NCI-H2029 treated with DMSO at 0.1 percent for 48 hours (cell line): ENCODE results near the gene RBM39.
"Not testable (repeated sequence)": the region's sequence is repeated elsewhere in the genome, so short reads cannot be mapped to it uniquely, and the experiment has no call there.

Experiments used
- DNase-seq: peaks from one replicate; lab custom pipeline; 2025; lab: John Stamatoyannopoulos, UW

Gene RBM39

DNA sequence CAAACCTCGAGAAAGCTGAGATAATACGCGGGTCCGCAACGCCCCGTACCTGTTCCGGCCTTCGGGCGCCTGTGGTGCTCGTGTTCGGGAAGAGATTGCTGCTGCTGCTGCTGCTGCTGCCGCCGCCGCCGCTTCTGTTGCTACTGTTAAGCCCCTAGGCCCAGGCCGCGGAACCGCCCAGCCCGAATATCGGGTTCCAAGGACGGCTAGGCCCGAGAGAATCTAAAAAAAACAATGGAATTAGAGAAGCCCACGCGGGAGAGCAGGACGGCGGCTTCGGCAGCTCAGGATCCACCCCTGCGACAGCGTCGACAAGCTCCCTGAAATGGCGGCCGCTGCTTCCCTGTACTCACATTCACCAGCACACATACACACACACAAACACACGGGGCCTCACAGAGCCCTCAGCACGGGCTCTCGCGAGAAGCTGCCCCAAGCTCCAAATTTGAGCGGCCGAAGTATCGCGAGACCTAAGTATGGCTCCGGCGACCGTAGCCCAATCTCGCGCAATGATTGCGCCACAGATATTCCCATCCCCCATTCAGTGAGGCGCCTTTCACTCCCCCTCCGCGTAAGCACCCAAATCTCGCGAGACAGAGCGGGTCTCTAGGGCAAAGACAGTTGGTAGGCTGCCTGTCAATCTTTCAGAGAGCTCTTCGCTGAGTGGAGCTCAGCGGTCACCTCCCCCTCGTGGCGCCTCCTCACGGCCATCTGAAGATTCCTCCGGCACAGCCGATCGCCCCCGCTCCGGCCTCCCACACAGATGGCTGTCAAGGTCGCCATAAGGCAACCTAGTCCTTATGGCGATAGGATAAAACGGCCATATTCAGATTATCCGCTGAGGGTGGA lies at the start of gene RBM39:
Gene RBM39, minus strand, starts transcription at position 369 of the 849 bp plus-strand sequence. CDS start 1,386 bp downstream, outside the sequence.
- DNase-seq: peak; percentile 100

DNA sequence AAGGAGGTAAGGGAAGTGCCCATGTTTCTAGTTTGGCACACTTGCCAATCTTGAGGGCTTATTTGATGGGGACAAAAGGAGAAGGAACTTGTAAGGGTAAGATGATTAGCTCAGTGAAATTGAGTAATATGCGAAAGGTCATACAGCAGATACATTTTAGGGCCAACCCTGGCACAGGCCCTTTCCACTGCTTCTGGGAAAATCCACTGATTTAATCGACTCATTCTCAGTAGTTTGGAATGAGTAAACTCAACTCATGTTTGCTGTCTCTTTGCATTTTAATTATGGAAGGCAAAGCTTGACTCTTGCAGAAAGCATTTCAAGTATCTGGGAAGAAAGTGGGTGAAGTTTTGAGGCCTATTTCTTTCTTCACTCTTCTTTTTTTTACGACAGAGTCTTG lies 49.8 kb upstream of the RBM39 start:
- DNase-seq: no peak

DNA sequence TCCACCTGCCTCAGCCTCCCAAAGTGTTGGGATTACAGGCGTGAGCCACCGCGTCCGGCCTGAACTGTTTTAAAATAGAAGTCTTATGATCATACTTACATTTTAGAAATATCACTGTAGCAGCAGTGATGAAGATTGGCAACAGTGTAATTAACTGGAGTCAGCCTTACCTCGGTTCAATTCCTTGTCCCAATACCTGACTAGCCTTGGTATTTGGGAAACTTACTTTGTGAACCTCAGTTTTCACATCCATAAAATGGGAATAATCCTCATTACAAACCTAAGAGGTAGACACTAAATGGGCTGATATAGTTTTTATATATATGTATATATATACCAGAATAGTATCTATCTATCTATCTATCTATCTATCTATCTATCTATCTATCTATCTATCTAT lies 49.0 kb upstream of the RBM39 start:
- no peak for DNase-seq

DNA sequence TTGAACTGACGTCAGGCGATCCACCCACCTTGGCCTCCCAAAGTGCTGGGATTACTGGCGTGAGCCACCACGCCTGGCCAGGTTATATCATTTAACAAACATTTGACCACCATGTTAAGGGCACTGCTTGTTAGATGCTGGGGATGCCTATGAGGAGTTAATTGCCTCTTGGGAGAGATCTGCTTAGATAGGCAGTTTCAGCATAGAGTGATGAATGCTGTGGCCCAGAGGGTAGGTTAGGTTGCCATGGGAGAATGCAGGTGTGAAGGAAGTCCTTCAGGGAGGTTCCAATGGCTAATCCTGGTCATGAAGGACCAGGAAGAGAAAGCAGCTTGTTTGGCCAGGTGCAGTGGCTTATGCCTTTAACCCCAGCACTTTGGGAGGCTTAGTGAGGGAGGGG lies 46.7 kb upstream of the RBM39 start:
- DNase-seq: peak; percentile 79

DNA sequence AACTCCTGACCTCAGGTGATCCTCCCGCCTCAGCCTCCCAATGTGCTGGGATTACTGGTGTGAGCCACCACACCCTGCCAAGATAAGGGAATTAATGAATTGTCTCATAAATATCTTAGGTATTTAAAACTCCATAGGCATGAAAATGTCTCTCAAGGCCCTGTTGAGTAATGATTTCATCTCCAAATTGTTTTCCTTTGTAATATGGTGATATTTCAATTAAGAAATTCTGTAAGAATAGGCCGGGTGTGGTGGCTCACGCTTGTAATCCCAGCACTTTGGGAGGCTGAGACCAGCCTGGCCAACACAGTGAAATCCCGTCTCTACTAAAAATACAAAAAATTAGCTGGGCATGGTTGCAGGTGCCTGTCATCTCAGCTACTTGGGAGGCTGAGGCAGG lies 43.5 kb upstream of the RBM39 start:
- DNase-seq: not testable (repeated sequence)

DNA sequence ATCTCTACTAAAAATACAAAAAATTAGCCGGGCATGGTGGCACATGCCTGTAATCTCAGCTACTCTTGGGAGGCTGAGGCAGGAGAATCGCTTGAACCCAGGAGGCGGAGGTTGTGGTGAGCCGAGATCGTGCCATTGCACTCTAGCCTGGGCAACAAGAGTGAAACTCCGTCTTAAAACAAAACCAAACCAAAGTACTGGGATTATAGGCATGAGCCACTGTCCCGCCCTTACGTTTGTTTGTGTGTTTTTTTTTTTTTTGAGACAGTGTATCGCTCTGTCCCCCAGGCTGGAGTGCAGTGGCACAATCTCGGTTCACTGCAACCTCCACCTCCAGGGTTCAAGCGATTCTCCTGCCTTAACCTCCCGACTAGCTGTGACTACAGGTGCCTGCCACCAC lies 41.8 kb upstream of the RBM39 start:
- DNase-seq: not testable (repeated sequence)

DNA sequence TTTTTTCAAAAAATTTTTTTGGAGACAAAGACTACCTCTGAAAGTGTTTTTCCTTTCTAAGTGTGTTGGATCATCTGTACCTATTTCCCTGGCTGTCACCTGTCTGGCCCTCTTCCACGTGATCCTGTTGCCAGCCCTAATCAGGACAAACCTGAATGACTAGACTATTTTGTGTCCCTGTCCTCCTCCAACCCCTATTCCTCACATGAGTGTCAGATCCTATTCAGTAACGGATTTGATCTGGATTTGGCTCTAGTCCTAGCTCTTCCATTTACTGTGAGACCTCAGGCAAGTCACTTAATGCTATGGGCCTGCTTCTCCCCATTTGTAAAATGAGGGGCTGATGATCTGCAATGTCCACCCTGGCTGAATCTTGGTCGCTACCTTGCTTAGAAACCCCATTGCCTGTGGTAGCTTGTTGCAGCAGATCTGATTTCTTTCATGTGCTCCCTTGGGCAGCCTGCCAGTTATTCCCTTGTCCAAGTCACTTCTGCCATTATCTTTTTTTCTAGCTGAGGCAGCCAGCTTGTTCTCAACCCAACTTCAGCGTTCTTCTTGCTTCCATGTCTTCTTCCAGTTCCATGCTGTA lies 34.5 kb upstream of the RBM39 start:
- peak; percentile 97 for DNase-seq

DNA sequence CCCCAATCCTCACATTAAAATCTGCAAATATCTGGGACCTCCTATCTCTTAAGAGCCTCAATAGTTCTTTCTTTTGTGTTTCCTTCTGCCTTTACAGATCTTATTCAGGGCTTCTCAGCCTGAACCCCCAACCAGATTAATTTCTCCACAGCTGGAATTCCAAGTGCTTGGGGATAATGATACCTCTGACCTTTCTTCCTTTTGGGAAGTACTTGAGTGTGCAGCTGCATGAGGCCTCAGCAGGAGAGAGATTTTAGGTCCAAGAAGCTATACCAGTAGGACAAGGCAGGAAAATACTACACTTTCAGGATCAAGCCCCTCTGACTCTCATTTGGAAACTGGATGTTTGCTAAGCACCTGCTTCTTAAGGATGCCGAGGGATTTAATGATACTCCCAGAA lies 32.3 kb upstream of the RBM39 start:
- DNase-seq: no peak

DNA sequence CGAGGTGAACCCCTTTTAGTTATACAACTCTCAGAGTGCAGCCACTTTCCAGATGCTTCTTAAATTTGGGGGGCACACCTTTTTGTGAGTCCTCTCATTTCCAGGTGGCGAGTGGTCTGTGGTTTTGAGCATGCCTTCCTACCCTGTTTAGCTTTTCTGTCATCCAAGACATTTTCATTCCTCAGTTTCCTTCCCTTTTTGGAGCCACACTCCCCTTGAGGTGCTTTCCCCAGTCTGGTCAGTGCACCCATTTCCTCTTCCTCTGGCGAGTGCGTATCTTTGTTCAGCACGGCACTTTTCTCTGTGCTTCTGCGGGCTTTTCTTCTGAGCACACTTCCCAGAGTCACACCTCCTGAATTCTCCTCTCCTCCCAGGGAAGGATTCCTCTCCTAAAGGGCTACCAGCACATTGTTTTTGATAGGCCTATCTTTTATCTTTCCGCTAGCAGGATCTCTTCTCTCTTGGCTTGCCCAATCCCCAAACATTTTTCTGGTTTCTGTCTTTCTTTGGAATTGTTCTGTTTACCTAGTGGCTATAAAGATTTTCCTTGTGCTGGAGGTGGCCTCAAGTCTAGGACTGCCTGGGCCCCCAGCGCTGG lies 31.2 kb upstream of the RBM39 start:
- no peak for DNase-seq

DNA sequence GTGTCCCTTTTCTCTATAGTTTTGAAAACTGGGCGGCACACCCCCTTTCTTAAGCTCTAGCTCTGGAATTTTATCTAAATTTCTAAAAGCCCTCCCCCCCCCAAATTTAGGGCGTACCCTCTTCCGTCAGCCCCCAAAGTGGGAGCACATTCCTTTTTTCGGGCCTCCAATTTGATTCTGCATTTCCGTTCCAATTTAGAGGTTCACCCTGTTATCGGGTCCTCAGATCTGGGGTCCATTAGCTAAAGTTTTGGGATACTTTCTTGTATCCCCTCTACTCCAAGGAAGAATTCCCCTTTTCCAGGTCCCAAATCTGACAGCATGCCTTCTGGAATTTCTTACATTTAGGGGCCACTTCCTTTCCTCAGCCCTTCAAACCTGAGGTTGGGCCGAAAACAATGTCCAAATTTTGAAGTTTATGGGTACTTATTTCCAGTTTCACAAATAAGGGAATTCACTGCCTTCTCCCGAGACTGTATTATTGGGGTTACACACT lies 30.6 kb upstream of the RBM39 start:
- no peak for DNase-seq

DNA sequence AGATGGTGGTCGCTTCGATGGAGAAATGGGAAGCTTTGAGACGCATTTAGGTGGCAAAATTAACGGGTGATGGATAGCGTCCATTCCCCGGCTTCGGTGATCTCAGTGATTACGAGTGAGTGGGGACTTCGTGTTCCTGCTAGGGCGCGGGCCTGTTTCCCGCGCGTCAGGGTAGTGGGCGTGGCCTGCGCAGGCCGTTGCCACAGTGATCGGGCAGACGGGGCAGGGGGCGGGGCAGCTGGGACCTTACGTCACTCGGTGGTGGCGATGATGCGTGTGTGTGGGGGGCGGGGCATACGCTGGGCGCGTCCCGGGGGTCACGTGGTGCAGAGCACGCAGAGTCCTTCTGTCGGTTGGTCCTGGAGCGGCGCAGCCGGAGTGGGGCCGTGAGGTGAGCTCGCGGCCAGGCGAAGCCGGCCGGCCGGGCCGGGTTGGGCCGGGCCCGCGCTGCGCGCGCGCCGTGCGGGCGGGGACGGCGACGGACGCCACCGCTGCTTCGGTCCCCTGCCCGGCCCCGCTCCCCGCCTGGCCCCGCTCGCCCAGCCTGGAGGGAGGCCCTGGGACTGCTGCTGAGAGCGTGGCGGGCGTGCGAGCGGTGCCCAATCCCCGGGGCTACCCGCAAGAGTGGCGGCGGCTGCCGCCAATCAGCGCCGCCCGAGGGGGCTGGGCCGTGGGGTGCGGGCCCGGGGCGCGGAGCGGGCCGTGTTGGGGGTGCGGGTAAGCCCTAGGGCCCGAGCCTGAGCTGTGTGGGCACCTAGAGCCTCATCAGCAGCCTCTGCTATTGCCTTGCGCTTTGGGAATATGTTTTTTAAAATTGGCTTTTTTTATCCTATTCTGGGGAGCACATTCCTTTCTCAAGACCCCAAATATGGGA lies 29.9 kb upstream of the RBM39 start, which contains the start of gene PHF20:
Gene PHF20, plus strand, starts transcription at position 327 of the 874 bp plus-strand sequence. CDS start 29,508 bp downstream, outside the sequence.
- peak; percentile 81 for DNase-seq

DNA sequence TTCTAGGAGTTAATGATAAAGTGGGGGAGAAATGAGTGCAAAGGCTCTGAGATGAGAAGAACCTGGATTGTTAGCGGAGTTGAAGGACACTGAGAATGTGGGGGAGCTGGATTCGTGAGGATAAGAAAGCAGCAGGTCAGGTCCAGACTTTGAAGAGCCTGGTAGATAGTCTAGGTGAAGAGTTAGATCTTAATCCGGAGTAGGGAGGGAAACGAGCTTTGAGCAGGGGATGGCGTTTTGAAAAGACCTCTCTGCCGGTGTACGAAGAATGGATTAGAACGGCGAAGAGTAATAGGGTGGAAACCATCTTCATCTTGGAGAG lies 29.3 kb upstream of the RBM39 start:
- no peak for DNase-seq

DNA sequence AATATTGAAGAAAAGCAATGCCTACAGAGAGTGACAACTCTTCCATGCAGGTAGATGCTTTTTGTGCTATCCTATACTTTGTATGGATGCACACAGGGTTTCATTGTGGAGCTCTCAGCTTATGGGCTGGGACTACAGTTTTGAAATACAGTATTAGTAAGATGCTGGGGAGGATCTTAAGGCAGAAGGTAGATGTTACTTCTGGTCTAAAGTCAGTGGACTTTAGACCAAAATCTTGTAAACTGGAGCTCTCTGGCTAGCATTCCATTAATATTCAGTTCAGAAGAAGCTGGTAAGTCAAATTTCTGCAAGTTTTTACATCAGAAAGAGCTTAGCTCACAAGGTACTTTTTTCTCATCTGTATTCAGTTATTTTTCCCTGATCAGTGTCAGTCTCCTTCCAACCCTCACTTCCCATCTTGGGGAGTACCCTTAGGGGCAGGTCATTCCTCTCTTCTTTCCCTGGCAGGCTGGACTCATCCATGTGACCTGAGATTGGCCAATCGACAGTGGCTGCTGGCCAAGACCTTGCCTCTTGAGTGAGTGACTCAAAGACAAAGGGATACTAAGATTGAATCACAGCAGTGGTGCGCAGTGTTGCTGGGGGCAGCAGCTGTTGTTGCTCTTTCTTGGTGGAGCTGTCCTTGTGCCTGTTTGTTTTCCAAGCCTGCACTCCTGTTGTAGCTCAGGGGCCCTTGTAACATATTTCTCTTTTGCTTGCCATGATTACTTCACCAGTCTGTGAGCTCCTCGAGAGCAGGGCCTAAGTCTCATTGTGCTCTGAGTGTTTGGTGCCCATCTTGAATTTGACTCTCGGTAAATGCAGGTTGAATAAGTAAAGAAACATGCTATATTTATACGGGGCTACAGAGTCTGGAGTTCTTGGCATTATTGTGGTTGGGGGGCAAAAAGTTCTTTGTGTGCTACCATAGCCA lies 26.9 kb upstream of the RBM39 start:
- DNase-seq: peak; percentile 55

DNA sequence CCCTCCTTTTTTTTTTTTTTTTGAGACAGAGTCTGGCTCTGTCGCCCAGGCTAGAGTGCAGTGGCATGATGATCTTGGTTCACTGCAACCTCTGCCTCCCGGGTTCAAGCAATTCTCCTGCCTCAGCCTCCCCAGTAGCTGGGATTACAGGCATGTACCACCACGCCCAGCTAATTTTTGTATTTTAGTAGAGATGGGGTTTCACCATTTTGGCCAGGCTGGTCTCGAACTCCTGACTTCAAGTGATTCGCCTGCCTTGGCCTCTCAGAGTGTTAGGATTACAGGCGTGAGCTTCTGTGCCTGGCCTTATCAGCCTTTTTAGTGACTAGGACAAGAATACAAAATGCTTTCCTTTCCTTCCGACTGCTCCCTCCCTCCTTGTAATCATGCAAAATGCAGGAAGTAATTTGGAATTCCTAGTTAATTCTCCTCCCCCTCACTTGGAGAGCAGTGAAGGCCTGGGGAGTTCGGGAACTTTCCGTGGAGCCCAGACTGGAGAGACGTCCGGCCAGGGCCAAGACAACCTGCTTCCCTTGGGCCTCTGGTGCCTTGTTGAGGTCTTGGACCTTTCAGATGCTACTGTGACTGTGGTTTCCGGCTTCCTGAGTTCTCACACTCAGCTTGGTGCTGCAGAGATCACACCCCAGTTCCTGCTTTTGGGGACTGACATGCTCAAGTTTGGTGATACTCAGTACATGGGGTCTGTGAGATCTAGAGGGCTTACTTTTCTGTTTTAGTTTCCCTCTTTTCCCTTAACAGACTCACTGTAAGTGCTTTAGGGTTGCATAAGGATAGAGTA lies 25.8 kb upstream of the RBM39 start:
- no peak for DNase-seq

DNA sequence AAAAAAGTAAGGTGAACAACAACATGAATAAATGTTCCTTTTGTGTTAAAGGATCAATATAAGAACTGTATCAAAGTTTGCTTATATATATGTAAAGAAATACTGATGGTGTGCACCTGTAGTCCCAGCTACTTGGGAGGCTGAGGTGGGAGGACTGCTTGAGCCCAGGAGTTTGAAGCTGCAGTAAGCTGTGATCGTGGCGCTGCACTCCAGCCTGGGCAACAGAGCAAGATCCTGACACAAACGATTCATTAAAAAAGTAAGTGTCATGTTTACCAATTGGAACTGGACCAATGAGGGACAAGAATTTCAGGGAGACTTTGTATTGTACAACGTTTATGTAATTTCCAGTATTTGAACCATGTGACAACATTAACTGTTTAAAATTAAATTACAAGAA lies 24.8 kb upstream of the RBM39 start:
- DNase-seq: no peak

DNA sequence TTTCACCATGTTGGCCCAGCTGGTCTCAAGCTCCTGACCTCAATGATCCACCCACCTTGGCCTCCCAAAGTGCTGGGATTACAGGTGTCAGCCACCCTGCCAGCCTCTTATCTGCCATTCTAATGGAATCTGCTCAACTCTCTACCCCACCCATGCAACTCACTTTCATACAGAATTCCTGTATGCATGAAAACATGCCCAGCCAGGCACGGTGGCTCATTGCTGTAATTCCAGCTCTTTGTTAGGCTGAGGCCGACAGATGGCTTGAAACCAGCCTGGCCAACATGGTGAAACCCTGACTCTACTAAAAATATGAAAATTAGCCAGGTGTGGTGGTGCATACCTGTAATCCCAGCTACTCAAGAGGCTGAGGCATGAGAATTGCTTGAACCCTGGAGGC lies 22.9 kb upstream of the RBM39 start:
- not testable (repeated sequence) for DNase-seq

DNA sequence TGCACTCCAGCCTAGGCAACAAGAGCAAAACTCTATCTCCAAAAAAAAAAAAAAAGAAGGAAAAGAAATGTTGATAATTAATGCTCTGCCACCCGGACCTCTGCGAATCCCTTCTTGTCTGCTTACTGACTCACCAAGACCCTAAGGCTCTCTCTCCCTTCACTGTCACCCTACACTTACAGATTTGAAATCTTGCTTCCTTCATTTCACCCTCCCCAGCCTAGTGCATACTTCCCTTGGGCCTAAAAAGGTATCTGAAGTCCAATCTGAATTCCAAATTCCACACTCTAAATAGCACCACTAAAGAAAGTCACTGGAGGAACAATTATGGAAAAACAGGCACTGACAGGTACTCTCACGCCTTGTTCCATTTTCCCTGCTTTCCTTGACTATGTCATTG lies 20.4 kb upstream of the RBM39 start:
- DNase-seq: no peak

DNA sequence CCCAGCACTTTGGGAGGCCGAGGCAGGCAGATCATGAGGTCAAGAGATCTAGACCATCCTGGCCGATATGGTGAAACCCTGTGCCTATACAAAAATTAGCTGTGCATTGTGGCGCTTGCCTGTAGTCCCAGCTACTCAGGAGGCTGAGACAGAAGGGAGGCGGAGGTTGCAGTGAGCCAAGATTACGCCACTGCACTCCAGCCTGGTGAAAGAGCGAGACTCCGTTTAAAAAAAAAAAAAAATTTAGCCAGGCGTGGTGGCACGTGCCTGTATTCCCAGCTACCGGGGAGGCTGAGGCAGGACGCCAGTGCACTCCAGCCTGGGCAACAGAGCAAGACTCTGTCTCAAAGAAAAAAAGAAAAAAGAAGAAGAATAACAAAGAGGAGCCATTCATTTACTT lies 19.5 kb upstream of the RBM39 start:
- DNase-seq: not testable (repeated sequence)

DNA sequence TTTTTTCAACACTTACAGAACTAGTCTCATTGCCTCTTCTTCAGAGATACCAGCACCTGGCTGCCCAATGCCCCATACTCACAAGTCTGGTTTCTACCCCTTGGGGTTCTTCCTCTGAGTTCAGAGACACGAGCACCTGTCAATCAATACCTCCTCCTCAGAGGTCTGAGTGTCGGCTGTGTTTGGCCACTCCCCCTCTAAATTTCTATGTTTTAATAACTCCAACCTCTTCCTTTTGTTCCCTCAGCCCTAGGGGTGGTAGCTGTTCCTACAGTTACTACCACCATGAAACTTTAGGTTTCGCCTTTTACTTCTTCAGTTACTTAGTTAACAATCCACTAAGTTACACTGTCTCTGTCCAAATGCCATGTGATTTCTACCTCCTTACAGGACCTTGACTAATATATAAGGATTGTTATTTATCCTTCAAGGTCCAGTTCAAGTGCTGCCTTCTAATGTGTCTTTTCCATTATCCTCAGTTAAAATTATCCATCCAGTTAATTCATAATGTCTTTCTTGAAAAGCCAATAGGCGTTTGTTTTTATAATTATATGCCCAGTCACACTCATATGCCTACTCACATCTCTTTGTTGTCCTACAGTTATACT lies 15.1 kb upstream of the RBM39 start:
- DNase-seq: no peak

DNA sequence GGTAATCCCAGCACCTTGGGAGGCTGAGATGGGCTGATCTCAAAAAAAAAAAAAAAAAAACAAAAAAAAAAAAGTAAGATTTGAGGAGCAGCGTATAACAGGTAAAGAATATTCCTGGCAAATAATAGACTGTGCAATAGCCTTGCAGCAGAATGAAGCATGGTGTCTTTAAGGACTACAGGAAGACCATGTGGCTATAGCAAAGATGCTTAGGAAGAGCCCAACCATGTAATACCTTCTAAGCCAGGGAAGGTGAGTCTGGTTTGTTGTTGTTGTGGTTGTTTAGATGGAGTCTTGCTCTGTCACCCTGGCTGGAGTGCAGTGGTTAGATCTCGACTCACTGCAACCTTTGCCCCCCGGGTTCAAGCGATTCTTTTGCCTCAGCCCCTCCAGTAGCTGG lies 14.3 kb upstream of the RBM39 start:
- DNase-seq: no peak
